GM10266 (cell line): Measurements from ENCODE around the gene SPRED3.

Experiments
- DNase-seq: peaks from one replicate; pipeline ENCODE4 v3.0.0; 2012; ENCODE audit errors: extremely low spot score
- TF ChIP-seq, protein P1 (sequence below): IDR thresholded peaks from 2 replicates; pipeline ENCODE4 v1.5.1; 2012; ENCODE audit warnings: mild to moderate bottlenecking, low read depth; ENCODE audit not compliant: control insufficient read depth, insufficient read depth; ENCODE audit errors: missing control alignments

SPRED3 gene

DNA sequence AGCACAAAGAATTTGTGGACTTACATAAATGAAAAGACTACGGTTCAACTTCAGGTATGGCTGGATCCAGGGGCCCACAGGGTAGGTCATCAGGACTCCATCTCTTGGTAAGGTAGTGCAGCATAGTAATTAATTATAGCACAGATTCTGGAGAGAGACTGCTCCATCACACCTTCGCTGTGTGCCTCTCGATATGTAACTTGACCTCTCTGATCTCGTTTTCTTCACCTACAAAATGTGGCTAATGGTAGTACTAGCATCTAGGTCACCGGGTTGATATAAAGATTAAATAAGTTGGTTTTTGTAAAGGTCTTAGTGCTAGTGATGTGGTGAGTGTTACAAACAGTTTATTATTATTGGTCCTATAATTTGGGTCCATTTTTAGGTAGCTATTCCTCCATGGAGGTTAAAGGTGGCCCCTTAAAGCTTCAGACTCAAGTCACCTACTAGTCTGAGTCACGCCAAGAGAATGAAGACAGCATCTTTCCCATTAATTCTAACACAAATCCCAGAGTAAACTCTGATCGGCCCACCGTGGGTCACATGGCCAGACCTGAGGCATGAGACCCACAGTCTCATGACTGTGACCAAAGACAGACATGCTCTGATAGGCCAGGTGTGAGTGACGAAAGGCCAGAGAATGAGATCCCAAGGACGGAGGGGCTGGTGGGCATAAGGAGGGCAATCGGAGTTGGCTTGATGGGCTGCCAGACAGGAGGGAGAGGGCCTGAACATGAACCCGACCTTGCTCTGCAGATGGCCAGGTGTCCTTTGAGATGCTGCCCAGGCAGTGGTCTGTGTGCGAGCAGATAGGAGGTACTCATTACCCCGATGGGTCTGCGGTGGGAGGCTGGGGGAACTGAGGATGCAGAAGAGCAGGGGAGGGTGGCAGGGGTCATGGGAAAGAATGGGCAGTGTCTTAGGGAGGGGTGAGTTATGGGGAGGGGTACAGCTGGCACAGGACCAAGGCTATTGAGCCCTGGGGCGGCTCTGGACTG lies 32.5 kb upstream of the SPRED3 start:
- DNase-seq, result no peak
- TF ChIP-seq, protein P1, sequence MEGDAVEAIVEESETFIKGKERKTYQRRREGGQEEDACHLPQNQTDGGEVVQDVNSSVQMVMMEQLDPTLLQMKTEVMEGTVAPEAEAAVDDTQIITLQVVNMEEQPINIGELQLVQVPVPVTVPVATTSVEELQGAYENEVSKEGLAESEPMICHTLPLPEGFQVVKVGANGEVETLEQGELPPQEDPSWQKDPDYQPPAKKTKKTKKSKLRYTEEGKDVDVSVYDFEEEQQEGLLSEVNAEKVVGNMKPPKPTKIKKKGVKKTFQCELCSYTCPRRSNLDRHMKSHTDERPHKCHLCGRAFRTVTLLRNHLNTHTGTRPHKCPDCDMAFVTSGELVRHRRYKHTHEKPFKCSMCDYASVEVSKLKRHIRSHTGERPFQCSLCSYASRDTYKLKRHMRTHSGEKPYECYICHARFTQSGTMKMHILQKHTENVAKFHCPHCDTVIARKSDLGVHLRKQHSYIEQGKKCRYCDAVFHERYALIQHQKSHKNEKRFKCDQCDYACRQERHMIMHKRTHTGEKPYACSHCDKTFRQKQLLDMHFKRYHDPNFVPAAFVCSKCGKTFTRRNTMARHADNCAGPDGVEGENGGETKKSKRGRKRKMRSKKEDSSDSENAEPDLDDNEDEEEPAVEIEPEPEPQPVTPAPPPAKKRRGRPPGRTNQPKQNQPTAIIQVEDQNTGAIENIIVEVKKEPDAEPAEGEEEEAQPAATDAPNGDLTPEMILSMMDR, result no peak

DNA sequence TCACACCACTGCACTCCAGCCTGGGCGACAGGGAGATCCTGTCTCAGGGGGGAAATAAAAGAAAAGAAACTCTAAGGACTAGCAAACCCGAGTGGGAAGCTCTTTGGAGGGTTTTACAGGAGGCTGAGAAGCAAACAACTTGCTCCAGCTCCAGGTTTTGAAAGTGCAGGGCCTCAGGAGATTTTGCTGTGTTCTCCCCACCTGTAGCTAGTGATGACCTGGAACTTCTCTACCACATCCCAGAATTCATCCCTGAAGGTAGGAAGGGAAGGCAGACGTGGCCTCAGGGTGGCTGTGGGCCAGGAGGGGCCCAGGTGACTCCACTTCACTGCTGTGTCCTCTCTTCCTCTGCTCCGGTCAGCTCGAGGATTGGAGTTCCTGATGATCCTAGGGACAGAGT lies 30.4 kb upstream of the SPRED3 start:
- no peak for DNase-seq
- TF ChIP-seq, protein P1, result no peak

DNA sequence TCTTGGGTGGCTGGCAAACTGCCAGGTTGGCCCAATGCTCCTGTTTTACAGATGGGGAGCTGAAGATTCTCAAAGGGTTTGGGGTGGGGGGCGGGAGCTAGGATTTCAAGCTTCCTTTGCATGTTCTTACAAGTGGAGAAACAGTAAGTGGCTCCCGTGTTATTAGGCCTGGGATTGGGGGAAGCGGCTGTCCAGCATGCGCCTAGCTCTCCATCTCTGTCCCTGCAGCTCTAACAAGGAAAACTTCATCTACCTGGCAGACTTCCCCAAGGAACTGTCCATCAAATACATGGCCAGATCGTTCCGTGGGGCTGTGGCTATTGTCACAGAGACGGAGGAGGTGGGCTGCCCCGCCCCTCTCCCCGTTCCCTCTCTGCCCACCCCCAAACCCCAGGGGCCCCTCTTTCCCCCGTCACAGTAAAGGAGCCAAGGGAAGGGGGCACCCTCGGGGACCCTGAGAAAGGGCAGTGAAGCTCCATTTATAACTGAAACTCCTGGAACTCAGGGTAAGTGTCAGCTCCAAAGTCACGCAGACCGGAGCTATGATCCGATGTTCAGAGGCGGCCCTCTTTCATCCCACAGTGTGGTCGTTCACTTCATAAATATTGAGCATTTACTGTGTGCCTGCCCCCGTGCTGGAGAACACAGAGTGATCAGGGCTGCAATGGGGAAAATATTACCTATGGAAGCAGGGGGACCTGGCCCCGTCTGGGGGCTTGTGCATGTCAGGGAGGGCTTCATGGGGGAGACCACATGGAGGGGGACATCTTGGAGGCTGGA lies 29.1 kb upstream of the SPRED3 start:
- DNase-seq, result no peak
- TF ChIP-seq, protein P1, result no peak

DNA sequence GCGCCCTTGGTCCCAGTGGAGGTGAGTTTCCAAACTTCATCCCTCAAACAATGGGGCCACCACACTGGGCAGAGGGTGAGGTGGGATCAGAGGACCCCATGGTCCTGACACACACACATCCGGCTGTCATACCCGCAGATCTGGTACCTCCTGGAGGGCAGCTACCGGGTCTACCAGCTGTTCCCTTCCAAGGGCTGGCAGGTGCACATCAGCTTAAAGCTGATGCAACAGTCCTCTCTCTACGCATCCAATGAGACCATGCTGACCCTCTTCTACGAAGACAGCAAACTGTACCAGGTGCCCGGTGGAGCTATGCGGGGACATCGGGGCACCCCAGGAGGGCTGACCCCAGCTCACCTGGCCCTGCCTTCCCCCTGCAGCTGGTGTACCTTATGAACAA lies 28.1 kb upstream of the SPRED3 start:
- DNase-seq, result no peak
- TF ChIP-seq, protein P1, result no peak

DNA sequence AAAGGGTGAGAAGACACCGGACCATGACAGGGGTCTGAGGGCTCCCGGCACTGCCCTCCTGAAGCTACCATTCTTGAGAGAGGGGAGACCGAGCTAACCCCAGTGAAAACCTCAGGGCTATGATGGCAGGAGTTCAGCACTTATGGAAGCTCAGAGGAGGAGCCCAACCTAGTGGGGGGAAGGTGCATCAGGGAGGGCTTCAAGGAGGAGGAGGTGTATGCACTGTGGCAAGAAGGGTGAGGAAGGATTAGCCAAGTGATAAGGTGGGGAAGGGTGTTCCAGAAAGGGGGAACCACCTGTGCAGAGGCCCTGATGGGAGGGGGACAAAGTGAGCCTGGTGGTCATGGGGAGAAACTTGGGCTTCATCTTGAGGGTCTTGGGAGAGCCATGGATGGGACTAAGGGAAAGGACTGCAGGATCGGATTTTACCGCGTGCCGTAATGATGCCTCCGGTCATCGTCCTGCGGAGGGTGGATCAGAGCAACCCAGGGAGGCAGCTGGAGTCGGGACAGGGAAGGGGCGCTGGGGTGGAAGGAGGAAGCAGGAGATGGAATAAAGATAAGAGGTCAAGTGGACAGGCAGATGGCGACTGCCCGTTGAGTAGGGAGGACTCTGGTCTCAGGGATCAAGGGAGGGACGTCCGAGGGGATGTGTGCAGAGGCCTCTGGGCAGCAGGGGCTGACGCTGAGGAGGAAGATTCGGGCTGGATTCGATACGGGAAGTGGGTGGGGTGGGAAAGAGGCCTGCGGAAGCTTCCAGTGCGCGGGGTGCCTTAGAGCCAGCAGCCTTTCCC lies 27.5 kb upstream of the SPRED3 start:
- TF ChIP-seq, protein P1, result no peak

DNA sequence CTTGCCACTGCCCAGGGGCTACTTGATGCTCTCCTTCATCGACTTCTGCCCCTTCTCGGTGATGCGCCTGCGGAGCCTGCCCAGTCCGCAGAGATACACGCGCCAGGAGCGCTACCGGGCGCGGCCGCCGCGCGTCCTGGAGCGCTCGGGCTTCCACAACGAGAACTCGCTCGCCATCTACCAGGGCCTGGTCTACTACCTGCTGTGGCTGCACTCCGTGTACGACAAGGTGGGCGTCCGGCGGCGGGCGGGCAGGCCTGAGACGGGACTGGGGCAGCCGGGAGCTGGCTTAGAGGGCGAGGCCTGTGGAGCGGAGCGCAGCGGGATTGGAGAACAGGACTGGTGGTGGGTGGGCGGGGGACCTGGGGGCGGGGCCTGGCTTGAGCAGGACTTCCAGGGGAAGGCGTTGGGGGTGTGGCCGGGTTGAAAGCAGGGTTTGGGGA lies 26.8 kb upstream of the SPRED3 start:
- TF ChIP-seq, protein P1, result no peak
- DNase-seq, result peak; percentile 83

More for the DNA sequence above, 27.5 kb upstream of the SPRED3 start:
- DNase-seq, result no peak
